HL-60/S4 treated with retinoic acid at 250 ng/mL for 4 days and 3 days (cell line): ENCODE measurements around the gene ACTL6B.
"Not testable (repeated sequence)": the region's sequence is repeated elsewhere in the genome, so short reads cannot be mapped to it uniquely, and the experiment has no call there.

Source experiments
- in situ Hi-C: fragments of 300-500 bp; cut with MboI; formaldehyde crosslinking; loops from 2 replicates; pipeline ENCODE4 v1.7.0; 2022; ENCODE audit warnings: low sequenced_read_pairs

The ACTL6B gene

DNA sequence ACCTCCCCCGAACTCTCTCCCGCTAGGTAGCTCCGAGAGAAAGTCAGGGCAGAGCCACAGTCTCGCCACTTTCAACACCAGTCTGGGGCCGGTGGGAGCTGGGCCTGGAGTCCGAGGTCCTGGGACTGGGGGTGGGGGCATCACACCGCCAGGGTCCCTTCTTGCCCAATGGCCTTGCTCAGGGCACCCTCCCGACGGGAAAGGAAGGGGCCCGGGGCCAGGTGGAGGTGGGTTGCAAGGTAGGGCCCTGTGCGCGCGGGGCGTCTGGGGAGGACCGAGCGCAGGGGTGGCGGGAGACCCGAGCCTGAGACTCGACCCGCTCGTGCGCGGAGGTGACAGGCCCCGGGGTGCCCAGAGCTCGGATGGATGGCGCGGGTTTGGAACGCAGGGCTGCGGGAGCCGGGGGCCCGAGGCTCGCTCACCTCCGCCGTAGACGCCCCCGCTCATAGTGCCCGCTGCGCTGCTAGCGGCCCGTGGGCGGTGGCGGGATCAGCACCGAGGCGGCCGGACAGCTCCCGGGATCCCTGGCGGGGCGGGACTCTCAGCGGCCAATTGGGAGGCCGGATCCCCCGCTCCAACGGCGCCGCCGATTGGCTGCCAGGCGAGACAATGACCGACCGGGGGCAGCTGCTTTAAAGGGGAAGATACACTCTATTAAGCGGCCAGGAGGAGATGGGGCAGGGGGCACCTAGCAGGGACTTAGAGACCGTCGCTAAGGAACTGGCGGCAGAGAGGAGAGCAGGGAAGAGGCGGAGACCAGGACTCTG, at the start of gene ACTL6B:
ACTL6B (minus strand) TSS at position 541 of the 767 bp plus-strand sequence; CDS start at position 447, 94 bp downstream.
- in situ Hi-C loops, result no loop called here

- in situ Hi-C loops, result no loop called here
Observed at GRCh38 chr7:100705320-100705752, 49.1 kb upstream of the ACTL6B start.

GRCh38 chr7:100701089-100701488, 44.8 kb upstream of the ACTL6B start:
- in situ Hi-C loops, result not testable (repeated sequence)

DNA sequence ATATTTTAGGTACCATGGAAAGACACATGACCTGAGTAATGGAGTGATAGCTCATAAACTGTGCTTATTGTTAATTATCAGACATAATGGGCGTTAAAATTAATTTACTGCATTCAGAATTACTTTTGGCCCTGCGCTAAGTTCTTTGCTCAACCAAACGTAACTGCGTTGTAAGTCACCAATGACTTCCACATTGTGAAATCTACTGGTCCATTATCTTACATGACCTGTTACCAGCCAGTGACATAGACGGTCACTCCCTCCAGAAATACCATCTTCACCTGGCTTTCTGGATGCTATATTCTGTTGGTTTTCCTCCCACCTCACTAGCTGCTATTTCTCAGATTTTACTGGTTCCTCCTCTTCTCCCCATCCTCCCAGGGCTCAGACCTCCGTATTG, 42.8 kb upstream of the ACTL6B start:
- in situ Hi-C loops, result no loop called here

- in situ Hi-C loops, result no loop called here
Observed at GRCh38 chr7:100696123-100696521, 39.9 kb upstream of the ACTL6B start.

- in situ Hi-C loops, result no loop called here
Observed at GRCh38 chr7:100694098-100694745, 38.0 kb upstream of the ACTL6B start, which contains the start of gene GIGYF1. Gene GIGYF1 (minus strand): TSS chr7:100694250. CDS start chr7:100688238, 6,012 bp downstream.

GRCh38 chr7:100693312-100694097, 37.3 kb upstream of the ACTL6B start:
- in situ Hi-C loops, result no loop called here

- in situ Hi-C loops, result no loop called here
Observed at GRCh38 chr7:100692578-100692961, 36.3 kb upstream of the ACTL6B start.

- in situ Hi-C loops, result no loop called here
Observed at GRCh38 chr7:100691676-100692577, 35.7 kb upstream of the ACTL6B start.

- in situ Hi-C loops, result loop anchor here (10.0 kb wide), 1 partner anchor 115 kb away; the partner anchor contains the start of gene SAP25
Observed at GRCh38 chr7:100689230-100690135, 33.2 kb upstream of the ACTL6B start.

DNA sequence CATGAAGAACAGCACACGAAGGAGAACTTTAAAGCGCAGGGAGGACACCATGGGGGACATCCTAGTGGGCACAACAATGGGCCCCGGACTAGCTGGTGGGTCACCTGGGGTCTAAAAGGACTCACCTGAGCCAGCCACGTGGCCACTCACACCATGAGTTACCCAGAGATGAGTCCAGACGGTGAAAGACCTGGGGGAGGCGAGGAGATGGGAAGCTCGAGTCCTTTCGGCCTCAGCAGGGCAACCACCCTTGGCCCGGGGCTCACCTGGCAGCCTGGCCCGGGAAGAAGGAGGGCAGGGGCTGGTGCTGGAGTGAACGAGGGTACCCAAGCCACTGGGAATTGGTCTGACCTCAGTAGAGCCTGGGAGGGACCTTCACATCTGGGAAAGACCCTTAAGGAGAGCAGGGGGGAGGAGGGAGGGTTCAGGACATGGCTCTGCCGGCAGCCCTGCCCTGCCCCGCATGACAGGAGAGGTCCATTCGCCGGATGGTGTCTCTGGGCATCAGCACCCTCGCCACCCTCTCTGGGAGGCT, 32.1 kb upstream of the ACTL6B start:
- in situ Hi-C loops, result loop anchor here (10.0 kb wide), 1 partner anchor 114 kb away; the partner anchor contains the start of gene SAP25

DNA sequence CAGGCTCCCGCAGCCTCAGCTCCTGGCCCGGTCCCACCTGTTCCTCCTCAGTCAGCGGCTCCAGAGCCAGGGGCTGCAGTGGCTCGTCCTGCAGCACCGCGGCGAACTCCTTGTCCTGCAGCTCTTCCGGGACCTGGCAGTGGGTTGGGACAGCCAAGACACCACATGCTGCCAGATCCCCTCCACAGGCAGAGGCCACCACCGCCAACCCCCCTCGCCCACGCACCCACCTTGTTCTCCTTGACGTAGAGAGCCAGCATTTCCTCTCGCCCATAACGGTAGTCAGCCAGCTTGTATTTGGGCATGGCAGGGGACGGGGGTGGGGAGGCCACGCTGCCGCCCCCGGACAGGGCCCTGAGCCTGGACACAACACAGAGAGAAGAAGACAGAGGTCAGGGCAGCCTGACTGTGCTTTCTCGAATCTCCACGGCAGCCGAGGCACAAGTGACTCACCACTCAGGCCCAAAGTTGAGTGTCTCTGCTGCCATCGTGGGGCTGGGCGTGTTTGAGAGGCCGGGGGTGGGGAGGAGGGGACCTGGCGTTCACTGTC, 31.6 kb upstream of the ACTL6B start:
- in situ Hi-C loops, result loop anchor here (10.0 kb wide), 1 partner anchor 113 kb away; the partner anchor contains the start of gene SAP25

DNA sequence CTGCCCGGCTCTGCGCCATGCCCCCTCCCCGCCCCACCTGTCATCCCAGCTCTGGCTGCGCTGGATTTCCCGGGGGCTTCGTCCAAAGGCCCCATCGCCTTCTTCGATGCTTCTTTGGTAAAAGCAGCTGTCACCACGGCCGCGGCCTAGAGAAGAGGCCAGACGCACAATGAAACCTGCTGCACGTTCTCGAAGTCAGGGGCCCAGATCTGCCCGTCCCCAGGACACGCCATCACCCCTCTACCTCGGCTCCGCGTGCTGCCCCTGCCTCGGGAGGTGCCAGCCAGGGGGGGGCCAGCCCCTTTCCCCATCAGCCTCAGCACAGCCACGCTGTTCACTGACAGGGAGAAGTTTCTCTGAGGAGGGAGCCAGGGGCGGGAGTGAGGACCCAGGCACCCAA, 31.0 kb upstream of the ACTL6B start:
- in situ Hi-C loops, result loop anchor here (10.0 kb wide), 1 partner anchor 112 kb away; the partner anchor contains the start of gene SAP25

- in situ Hi-C loops, result loop anchor here (10.0 kb wide), 1 partner anchor 112 kb away; the partner anchor contains the start of gene SAP25
Observed at GRCh38 chr7:100686822-100687211, 30.6 kb upstream of the ACTL6B start.

DNA sequence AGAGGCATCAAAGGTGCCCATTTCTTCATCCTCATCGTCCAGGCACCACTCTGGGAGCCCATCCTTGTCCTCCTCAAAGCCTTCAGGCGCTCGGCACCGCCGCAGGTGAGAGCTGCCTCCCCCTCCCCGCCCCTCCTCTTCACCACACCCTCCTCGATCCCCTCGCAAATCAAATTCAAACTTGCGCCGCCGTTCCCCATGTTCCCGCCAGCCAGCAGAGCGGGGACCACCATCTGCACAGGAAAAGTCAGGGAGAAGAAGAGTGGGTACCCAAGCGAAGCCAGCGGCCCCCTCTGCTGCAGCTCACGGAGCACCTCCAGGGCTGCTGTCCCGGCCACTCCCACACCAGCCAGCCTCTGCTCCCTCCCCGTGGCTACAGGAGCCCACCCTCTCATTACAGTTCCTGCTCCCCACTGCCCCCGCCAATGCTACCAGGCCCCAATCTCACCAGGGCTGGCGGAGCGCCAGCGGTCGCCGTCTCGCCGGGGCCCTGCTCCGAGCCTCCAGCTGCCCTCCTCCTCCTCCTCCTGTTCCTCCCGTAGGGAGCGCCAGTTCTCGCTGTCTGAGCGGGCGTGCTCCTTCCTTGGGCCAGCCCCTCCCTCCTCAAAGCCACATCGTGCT, 30.1 kb upstream of the ACTL6B start:
- in situ Hi-C loops, result loop anchor here (10.0 kb wide), 1 partner anchor 112 kb away; the partner anchor contains the start of gene SAP25

DNA sequence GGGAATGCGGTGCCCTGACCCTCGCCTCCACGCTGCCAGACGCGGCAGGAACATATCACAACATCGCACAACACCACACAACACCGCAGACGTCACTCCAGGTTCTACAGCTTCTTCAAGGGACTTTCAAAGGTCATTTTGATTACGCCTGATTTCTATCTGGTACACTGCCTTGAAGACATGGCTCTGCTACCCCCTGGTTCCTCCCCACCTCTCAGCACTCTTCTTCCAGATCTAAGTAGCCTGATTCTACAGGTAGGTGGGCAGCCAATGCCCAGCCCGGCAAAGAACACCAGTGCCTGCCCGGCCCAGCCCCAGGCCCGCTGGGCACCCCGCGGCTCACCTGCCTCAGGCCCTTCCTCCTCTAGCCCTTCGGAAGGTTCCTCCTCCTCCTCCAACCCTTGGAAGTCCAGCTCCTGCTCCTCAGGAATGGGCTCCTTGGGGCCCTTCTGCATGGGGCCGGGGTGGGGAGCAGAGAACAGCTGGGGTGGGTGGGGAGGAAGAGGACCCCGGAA, 29.4 kb upstream of the ACTL6B start:
- in situ Hi-C loops, result loop anchor here (10.0 kb wide), 1 partner anchor 111 kb away; the partner anchor contains the start of gene SAP25

GRCh38 chr7:100685049-100685605, 28.9 kb upstream of the ACTL6B start:
- in situ Hi-C loops, result loop anchor here (10.0 kb wide), 1 partner anchor 110 kb away; the partner anchor contains the start of gene SAP25
